GM18526 (cell line): Measurements from ENCODE around the gene VASN.

Experiments
- POLR2A ChIP-seq: IDR thresholded peaks from 3 replicates; pipeline ENCODE4 v1.6.1; 2011; ENCODE audit not compliant: insufficient read length; ENCODE audit errors: extremely low read depth

The VASN gene

GRCh38 chr16:4372578-4373355 is 1.1 kb downstream of the VASN start:
- TF ChIP-seq POLR2A = no peak

- no peak for TF ChIP-seq POLR2A
These were observed 1.8 kb downstream of the VASN start for GRCh38 chr16:4373356-4373908.

- no peak for TF ChIP-seq POLR2A
These were observed 2.5 kb downstream of the VASN start for GRCh38 chr16:4373909-4374742.

GRCh38 chr16:4375717-4376116 is 4.1 kb downstream of the VASN start:
- no peak for TF ChIP-seq POLR2A

- no peak for TF ChIP-seq POLR2A
These were observed 4.7 kb downstream of the VASN start for GRCh38 chr16:4376126-4376892.

GRCh38 chr16:4376893-4377572 is 5.4 kb downstream of the VASN start:
- no peak for TF ChIP-seq POLR2A

- TF ChIP-seq POLR2A = no peak
These were observed 6.0 kb downstream of the VASN start for GRCh38 chr16:4377573-4378154.

GRCh38 chr16:4378161-4378666 is 6.6 kb downstream of the VASN start:
- no peak for TF ChIP-seq POLR2A

- TF ChIP-seq POLR2A = no peak
These were observed 7.5 kb downstream of the VASN start for GRCh38 chr16:4378999-4379690.

GRCh38 chr16:4380119-4381063 is 8.7 kb downstream of the VASN start:
- peak; percentile 9 for TF ChIP-seq POLR2A

- no peak for TF ChIP-seq POLR2A
These were observed 9.7 kb downstream of the VASN start for GRCh38 chr16:4381072-4381934.
